ENCODE measurements around the gene IST1. TPM values are rescaled to one million over a fixed set of nuclear protein-coding genes. Genes with fewer than 3 reads are reported as not detected.

Gene IST1
- total and polyA plus RNA-seq, 10 donors, result 99.0 to 249 (median 213) TPM

- 87 to 97% (median 91%) methylated on average over 1 of the region's 1 CpG for WGBS, 5 donors
- no peak for DNase-seq
- no peak overlapping the region for H3K27ac ChIP-seq
Measured at GRCh38 chr16:71933017-71933416, 37.7 kb downstream of the IST1 start.

GRCh38 chr16:71933913-71934695 is 38.8 kb downstream of the IST1 start:
- Histone ChIP-seq H3K4me1 (peaks cover 0 to 16% (median 0%) of the 10 kb centered on the region in 6 donors), H3K36me3 (peaks cover 0 to 68% (median 34%) of the 10 kb centered on the region in 6 donors)
- 86 to 92% (median 88%) methylated on average over 9 to 11 of the region's 11 CpGs for WGBS, 5 donors

More at GRCh38 chr16:71933017-71933416, 37.7 kb downstream of the IST1 start:
- TF ChIP-seq CTCF (IDR thresholded peaks at IDR 0.05 in 8 of 11, conservative IDR thresholded peaks at IDR 0.05 in 3 of 11), result no peak
- no peak for TF ChIP-seq POLR2AphosphoS5 (IDR thresholded peaks at IDR 0.05)
- TF ChIP-seq POLR2A (IDR thresholded peaks at IDR 0.05), result no peak
- peaks cover 0 to 27% (median 3%) of the 10 kb centered on the region in 6 donors for H3K4me1 ChIP-seq
- intact Hi-C loops (cut with DNase I; ENCODE audit: low total_unique reads), result no loop called here
- H3K9me3 ChIP-seq, result no peaks in the 10 kb centered on the region
- no peaks in the 10 kb centered on the region for H3K27me3 ChIP-seq (replicated peaks in 1 of 7)
- H3K4me3 ChIP-seq, result no peak overlapping the region
- H3K36me3 ChIP-seq, result peaks cover 0 to 79% (median 45%) of the 10 kb centered on the region in 6 donors

GRCh38 chr16:71937868-71938510 is 42.7 kb downstream of the IST1 start:
- peaks cover 0 to 30% (median 18%) of the 10 kb centered on the region in 6 donors for H3K36me3 ChIP-seq
- DNase-seq, result no peak
- H3K27ac ChIP-seq, result no peak overlapping the region
- intact Hi-C loops (cut with DNase I; ENCODE audit: low total_unique reads), result no loop called here
- WGBS, 5 donors, result 87 to 93% (median 90%) methylated on average over 4 to 10 of the region's 10 CpGs
- no peak overlapping the region for H3K4me3 ChIP-seq
- H3K4me1 ChIP-seq, result no peaks in the 10 kb centered on the region
- no peak for TF ChIP-seq CTCF (IDR thresholded peaks at IDR 0.05 in 8 of 11, conservative IDR thresholded peaks at IDR 0.05 in 3 of 11)
- peak in 2 of 3 donors; percentile 26 to 50 for TF ChIP-seq POLR2AphosphoS5 (IDR thresholded peaks at IDR 0.05)
- no peaks in the 10 kb centered on the region for H3K9me3 ChIP-seq
- H3K27me3 ChIP-seq (replicated peaks in 1 of 7), result no peaks in the 10 kb centered on the region

More at GRCh38 chr16:71933913-71934695, 38.8 kb downstream of the IST1 start:
- no peak for DNase-seq
- Histone ChIP-seq H3K27ac (no peak overlapping the region), H3K9me3 (no peaks in the 10 kb centered on the region), H3K4me3 (no peak overlapping the region), H3K27me3 (replicated peaks in 1 of 7) (no peaks in the 10 kb centered on the region)
- intact Hi-C loops (cut with DNase I; ENCODE audit: low total_unique reads), result no loop called here
- TF ChIP-seq POLR2AphosphoS5 (IDR thresholded peaks at IDR 0.05) (peak in 2 of 3 donors; percentile 31 to 37), CTCF (IDR thresholded peaks at IDR 0.05 in 8 of 11, conservative IDR thresholded peaks at IDR 0.05 in 3 of 11) (no peak)

- no peak overlapping the region for H3K4me3 ChIP-seq
- H3K27me3 ChIP-seq (replicated peaks in 1 of 7), result no peaks in the 10 kb centered on the region
- no peak for DNase-seq
- TF ChIP-seq POLR2AphosphoS5 (IDR thresholded peaks at IDR 0.05), result no peak
- no peak for TF ChIP-seq CTCF (IDR thresholded peaks at IDR 0.05 in 8 of 11, conservative IDR thresholded peaks at IDR 0.05 in 3 of 11)
- TF ChIP-seq POLR2A (IDR thresholded peaks at IDR 0.05), result no peak
- intact Hi-C loops (cut with DNase I; ENCODE audit: low total_unique reads), result no loop called here
- 12 to 21% (median 13%) methylated on average over 2 of the region's 2 CpGs for WGBS, 5 donors
- no peaks in the 10 kb centered on the region for H3K36me3 ChIP-seq
- H3K27ac ChIP-seq, result no peak overlapping the region
- H3K4me1 ChIP-seq, result peaks cover 0 to 8% (median 0%) of the 10 kb centered on the region in 6 donors
- H3K9me3 ChIP-seq, result no peaks in the 10 kb centered on the region
Measured at GRCh38 chr16:71943887-71944286, 48.6 kb downstream of the IST1 start.
